H9 (cell line): Measurements from ENCODE around the gene KANSL1. TPM values are rescaled to one million over a fixed set of nuclear protein-coding genes. Genes with fewer than 3 reads are reported as not detected.
A peak's percentile ranks its signal among the peaks of the same experiment; 100 is the strongest.

Experiments
- DNase-seq: peaks from one replicate; pipeline ENCODE4 v3.0.0-alpha.2; 2017
- H2AFZ ChIP-seq: one replicate; pipeline ENCODE4 v1.6.1; 2013; ENCODE audit warnings: mild to moderate bottlenecking, low read length, control low read depth, moderate library complexity
- H2AK5ac ChIP-seq: 2 replicates; pipeline ENCODE4 v1.6.1; 2013; ENCODE audit warnings: low read length, control low read depth, mixed read lengths; ENCODE audit not compliant: insufficient read length
- H2BK120ac ChIP-seq: one replicate; pipeline ENCODE4 v1.6.1; 2013; ENCODE audit warnings: low read depth, mild to moderate bottlenecking, low read length, control low read depth, inconsistent platforms; ENCODE audit not compliant: poor library complexity, severe bottlenecking
- H2BK12ac ChIP-seq: 2 replicates; pipeline ENCODE4 v1.6.1; 2013; ENCODE audit warnings: low read length, control low read depth, mixed read lengths, low read depth; ENCODE audit not compliant: insufficient read length
- H2BK15ac ChIP-seq: 2 replicates; pipeline ENCODE4 v1.6.1; 2013; ENCODE audit warnings: low read depth, low read length, control low read depth
- H2BK20ac ChIP-seq: one replicate; pipeline ENCODE4 v1.6.1; 2013; ENCODE audit warnings: low read depth, mild to moderate bottlenecking, low read length, control low read depth, inconsistent platforms; ENCODE audit not compliant: poor library complexity, severe bottlenecking
- H2BK5ac ChIP-seq: 2 replicates; pipeline ENCODE4 v1.6.1; 2013; ENCODE audit warnings: low read length, control low read depth, mixed read lengths; ENCODE audit not compliant: insufficient read length
- H3K14ac ChIP-seq: 2 replicates; pipeline ENCODE4 v1.6.1; 2013; ENCODE audit warnings: low read length, control low read depth; ENCODE audit not compliant: insufficient read depth
- H3K18ac ChIP-seq: 2 replicates; pipeline ENCODE4 v1.6.1; 2013; ENCODE audit warnings: low read depth, mild to moderate bottlenecking, mixed read lengths, low read length, control low read depth; ENCODE audit not compliant: insufficient read length
- H3K23ac ChIP-seq: 2 replicates; pipeline ENCODE4 v1.6.1; 2013; ENCODE audit warnings: low read length, control low read depth, mixed read lengths, low read depth; ENCODE audit not compliant: insufficient read length
- H3K23me2 ChIP-seq: 2 replicates; pipeline ENCODE4 v1.6.1; 2013; ENCODE audit warnings: low read depth, mild to moderate bottlenecking, mixed read lengths, low read length, control low read depth; ENCODE audit not compliant: insufficient read length, poor library complexity, severe bottlenecking
- H3K27ac ChIP-seq: 2 replicates; pipeline ENCODE4 v1.5.1; 2013; ENCODE audit warnings: low read length, control low read depth, mixed read lengths, low read depth; ENCODE audit not compliant: insufficient read length
- H3K27me3 ChIP-seq: 2 replicates; pipeline ENCODE4 v1.6.1; 2013; ENCODE audit warnings: low read length, control low read depth, inconsistent platforms; ENCODE audit not compliant: insufficient read depth
- H3K4ac ChIP-seq: 2 replicates; pipeline ENCODE4 v1.6.1; 2013; ENCODE audit warnings: low read depth, mild to moderate bottlenecking, control low read depth, inconsistent platforms, low read length, moderate library complexity
- H3K4me1 ChIP-seq: 2 replicates; pipeline ENCODE4 v1.6.1; 2013; ENCODE audit warnings: low read length, control low read depth, inconsistent platforms; ENCODE audit not compliant: insufficient read depth
- H3K4me2 ChIP-seq: 2 replicates; pipeline ENCODE4 v1.6.1; 2013; ENCODE audit warnings: low read length, control low read depth, mixed read lengths; ENCODE audit not compliant: insufficient read length, insufficient read depth
- H3K56ac ChIP-seq: 2 replicates; pipeline ENCODE4 v1.6.1; 2013; ENCODE audit warnings: low read depth, mild to moderate bottlenecking, mixed read lengths, low read length, control low read depth; ENCODE audit not compliant: insufficient read length
- H3K79me1 ChIP-seq: 2 replicates; pipeline ENCODE4 v1.6.1; 2013; ENCODE audit warnings: low read depth, mild to moderate bottlenecking, moderate library complexity, low read length, control low read depth, inconsistent platforms; ENCODE audit not compliant: insufficient read depth, poor library complexity, severe bottlenecking
- H3K79me2 ChIP-seq: 2 replicates; pipeline ENCODE4 v1.6.1; 2013; ENCODE audit warnings: low read length, control low read depth, inconsistent platforms; ENCODE audit not compliant: insufficient read depth
- H3K9ac ChIP-seq: 2 replicates; pipeline ENCODE4 v1.6.1; 2013; ENCODE audit warnings: low read length, control low read depth, mixed read lengths; ENCODE audit not compliant: insufficient read length; ENCODE audit errors: extremely low read depth
- H3K9me3 ChIP-seq: one replicate; pipeline ENCODE4 v1.6.1; 2013; ENCODE audit warnings: low read depth, low read length, inconsistent platforms; ENCODE audit not compliant: control insufficient read depth
- H3T11ph ChIP-seq: one replicate; pipeline ENCODE4 v1.6.1; 2013; ENCODE audit warnings: mild to moderate bottlenecking, low read length, control low read depth, inconsistent platforms
- H4K20me1 ChIP-seq: one replicate; pipeline ENCODE4 v1.6.1; 2013; ENCODE audit not compliant: control insufficient read depth, insufficient read length, insufficient read depth
- H4K5ac ChIP-seq: 2 replicates; pipeline ENCODE4 v1.6.1; 2013; ENCODE audit warnings: low read depth, mild to moderate bottlenecking, mixed read lengths, low read length, control low read depth; ENCODE audit not compliant: insufficient read length
- H4K8ac ChIP-seq: replicated peaks from 2 replicates; pipeline ENCODE4 v1.6.1; 2013; ENCODE audit warnings: low read length, control low read depth, mixed read lengths, low read depth; ENCODE audit not compliant: insufficient read length
- H4K91ac ChIP-seq: 2 replicates; pipeline ENCODE4 v1.6.1; 2013; ENCODE audit warnings: low read depth, mild to moderate bottlenecking, moderate library complexity, mixed read lengths, low read length, control low read depth; ENCODE audit not compliant: insufficient read length
- H3K27ac Mint-ChIP-seq, 3 experiments: 2 replicates in 2 of 3; 3 replicates in 1 of 3; pipeline ENCODE4 v1.8.0; 2020 to 2021; ENCODE audit warnings: mixed read lengths in 3 of 3, mild to moderate bottlenecking in 1 of 3, moderate library complexity in 1 of 3
- H3K27me3 Mint-ChIP-seq: 2 replicates; pipeline ENCODE4 v1.8.0; 2021; ENCODE audit warnings: low read depth, mild to moderate bottlenecking, moderate library complexity, mixed read lengths
- H3K36me3 Mint-ChIP-seq, 3 experiments: 2 replicates in 2 of 3; 3 replicates in 1 of 3; pipeline ENCODE4 v1.8.0; 2020 to 2021; ENCODE audit warnings: low read depth in 3 of 3, mixed read lengths in 3 of 3; ENCODE audit not compliant: insufficient read depth in 1 of 3
- H3K4me1 Mint-ChIP-seq, 2 experiments: 2 replicates each; pipeline ENCODE4 v1.8.0; 2020; ENCODE audit warnings: mixed read lengths in 2 of 2
- H3K4me3 Mint-ChIP-seq, 2 experiments: 2 replicates in 1 of 2; 3 replicates in 1 of 2; pipeline ENCODE4 v1.8.0; 2020 to 2021; ENCODE audit warnings: mild to moderate bottlenecking in 2 of 2, mixed read lengths in 2 of 2, moderate library complexity in 1 of 2
- H3K9me3 Mint-ChIP-seq, 2 experiments: 2 replicates in 1 of 2; 3 replicates in 1 of 2; pipeline ENCODE4 v1.8.0; 2020; ENCODE audit warnings: mild to moderate bottlenecking in 2 of 2, mixed read lengths in 2 of 2, moderate library complexity in 1 of 2
- CTCF ChIP-seq: fragments of 200-600 bp; sonication (generic); conservative IDR thresholded peaks from 3 replicates; pipeline ENCODE4 v1.8.0; 2021; ENCODE audit warnings: antibody characterized with exemption, mild to moderate bottlenecking
- WGBS: extraction: QIAGEN DNeasy Blood & Tissue Kit; methylation state at CpG from one replicate; pipeline ENCODE4 v1.1.7; 2013; ENCODE audit warnings: missing lambda C conversion rate, low lambda C conversion rate, mixed read lengths; ENCODE audit not compliant: insufficient read length; ENCODE audit errors: extremely low coverage; 5-methylcytosine and 5-hydroxymethylcytosine counted together
- total RNA-seq: library from RNA; stranded (reverse); gene quantifications from 2 replicates; pipeline ENCODE4 v1.2.1, GENCODE V29; 2021

KANSL1 gene
- total RNA-seq, 1 experiment from 2014 or later = 114 TPM

- no peak overlapping the region for H2BK20ac ChIP-seq
- no peak overlapping the region for H2AFZ ChIP-seq
- H2BK12ac ChIP-seq = no peak overlapping the region
- no peak overlapping the region for H3K18ac ChIP-seq
- H3K36me3 Mint-ChIP-seq = peaks cover 36 to 77% (median 66%) of the 10 kb centered on the region in 3 experiments
- H3K23ac ChIP-seq = no peak overlapping the region
- no peaks in the 10 kb centered on the region for H3K9me3 ChIP-seq
- WGBS = no CpG with 5 or more reads among the region's 3 CpGs
- no peak overlapping the region for H3K56ac ChIP-seq
- H3K27ac Mint-ChIP-seq = peak overlapping the region in 2 of 3 experiments; percentile 11 to 49; a peak in 3 of 7 replicates
- no peaks in the 10 kb centered on the region for H3K27me3 Mint-ChIP-seq
- no peak overlapping the region for H4K8ac ChIP-seq
- H3K27ac ChIP-seq = no peak overlapping the region
- H3K4ac ChIP-seq = no peak overlapping the region
- no peaks in the 10 kb centered on the region for H4K20me1 ChIP-seq
- no peak overlapping the region for H3K4me2 ChIP-seq
- no peak overlapping the region for H3K4me3 Mint-ChIP-seq
- H3K27me3 ChIP-seq = no peaks in the 10 kb centered on the region
- H3K9ac ChIP-seq = no peak overlapping the region
- no peak for DNase-seq
- H3K79me2 ChIP-seq = no peaks in the 10 kb centered on the region
- H2AK5ac ChIP-seq = no peak overlapping the region
- H3K4me1 Mint-ChIP-seq = peaks cover 34 to 39% of the 10 kb centered on the region in 2 experiments
- no peak overlapping the region for H4K91ac ChIP-seq
- TF ChIP-seq CTCF = no peak
- no peaks in the 10 kb centered on the region for H3K23me2 ChIP-seq
- H2BK120ac ChIP-seq = no peak overlapping the region
- H3K14ac ChIP-seq = no peak overlapping the region
- H2BK5ac ChIP-seq = no peak overlapping the region
- H3K9me3 Mint-ChIP-seq = no peaks in the 10 kb centered on the region
- H2BK15ac ChIP-seq = no peak overlapping the region
- peaks cover 2% of the 10 kb centered on the region; the same call in 1 of the 2 replicates for H3K4me1 ChIP-seq
- H3K79me1 ChIP-seq = no peaks in the 10 kb centered on the region
- H3T11ph ChIP-seq = no peak overlapping the region
- H4K5ac ChIP-seq = no peak overlapping the region
Measured at GRCh38 chr17:46030752-46031151, 162.5 kb downstream of the KANSL1 start.
